Dermis microvascular lymphatic vessel endothelial cell (primary cell): ENCODE results near the gene MDM2. TPM values are rescaled to one million over a fixed set of nuclear protein-coding genes. Genes with fewer than 3 reads are reported as not detected.
"Not testable (repeated sequence)": the region's sequence is repeated elsewhere in the genome, so short reads cannot be mapped to it uniquely, and the experiment has no call there.

ENCODE experiments used
- DNase-seq, 2 donors: peaks; one replicate each; pipeline versions ENCODE4 v3.0.0 to v3.0.0-alpha.2; 2010; ENCODE audit warnings: low read depth in 2 of 2
- total RNA-seq: library from RNA; depleted of rRNA; stranded (reverse); fragments of >200 nt; gene quantifications from 2 replicates; pipeline ENCODE4 v1.2.1, GENCODE V29; 2014

The MDM2 gene
- total RNA-seq, 1 donor from 2014 or later = 223 TPM

DNA sequence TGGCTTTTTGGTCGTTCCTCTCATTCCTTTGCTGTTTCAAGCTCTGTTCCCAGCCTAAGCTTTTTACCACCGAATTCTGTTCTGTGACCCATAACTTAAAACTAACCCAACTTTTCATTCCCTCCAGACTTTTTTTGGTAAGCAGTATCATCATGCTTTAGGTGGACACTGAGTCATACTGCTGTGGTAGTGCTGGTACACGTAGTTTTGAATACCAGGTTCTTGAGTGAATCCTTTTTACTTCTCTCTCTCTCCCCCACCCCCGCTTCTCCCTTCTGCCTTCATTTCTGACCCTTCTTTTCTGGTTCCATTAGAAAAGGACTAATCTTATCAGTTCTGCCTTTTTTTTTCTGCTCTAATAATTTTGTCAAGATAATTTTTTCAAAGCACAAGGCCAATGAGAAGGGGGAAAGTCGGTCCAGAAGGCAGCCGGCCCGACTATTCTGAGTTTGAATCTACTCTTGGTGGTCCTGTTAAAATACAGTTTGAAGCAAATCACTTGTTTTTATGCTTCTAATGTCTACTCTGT lies 2.3 kb upstream of the MDM2 start:
- DNase-seq = no peak

DNA sequence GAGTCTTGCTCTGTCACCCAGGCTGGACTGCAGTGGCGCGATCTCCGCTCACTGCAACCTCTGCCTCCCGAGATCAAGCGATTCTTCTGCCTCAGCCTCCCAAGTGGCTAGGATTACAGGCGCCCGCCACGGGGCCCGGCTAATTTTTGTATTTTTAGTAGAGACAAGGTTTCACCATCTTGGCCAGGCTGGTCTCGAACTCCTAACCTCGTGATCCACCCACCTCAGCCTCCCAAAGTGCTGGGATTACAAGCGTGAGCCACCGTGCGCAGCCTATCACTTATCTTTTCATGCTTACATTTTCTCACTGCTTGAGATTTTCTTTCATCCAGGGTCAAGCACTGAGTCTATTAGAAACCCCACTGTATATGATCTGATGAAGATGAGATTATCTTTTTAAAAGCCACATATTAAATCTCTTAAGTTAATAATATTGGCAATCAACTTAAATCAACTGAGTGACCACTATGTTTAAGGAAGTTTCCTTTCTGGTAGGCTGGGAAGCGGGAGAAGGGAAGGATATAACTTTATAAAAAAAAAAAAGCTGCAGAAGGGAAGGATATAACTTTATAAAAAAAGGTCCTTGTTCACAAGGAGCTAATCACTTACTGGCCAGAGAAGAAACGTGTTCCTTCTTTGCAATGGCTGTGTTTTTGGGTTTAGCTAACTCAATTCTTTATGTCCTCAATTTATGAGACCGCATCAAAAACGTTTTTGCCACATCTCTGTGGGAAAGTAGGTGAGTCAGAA lies 1.3 kb upstream of the MDM2 start:
- DNase-seq = no peak

DNA sequence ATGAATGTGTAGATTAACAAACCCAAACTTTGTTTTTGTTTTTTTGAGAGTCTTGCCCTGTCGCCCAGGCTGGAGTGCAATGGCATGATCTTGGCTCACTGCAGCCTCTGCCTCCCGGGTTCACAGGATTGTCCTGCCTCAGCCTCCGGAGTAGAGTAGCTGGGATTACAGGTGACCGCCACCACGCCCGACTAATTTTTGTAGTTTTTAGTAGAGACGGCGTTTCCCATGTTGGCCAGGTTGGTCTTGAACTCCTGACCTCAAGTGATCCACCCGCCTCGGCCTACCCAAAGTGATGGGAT lies 752 bp upstream of the MDM2 start:
- not testable (repeated sequence) for DNase-seq

DNA sequence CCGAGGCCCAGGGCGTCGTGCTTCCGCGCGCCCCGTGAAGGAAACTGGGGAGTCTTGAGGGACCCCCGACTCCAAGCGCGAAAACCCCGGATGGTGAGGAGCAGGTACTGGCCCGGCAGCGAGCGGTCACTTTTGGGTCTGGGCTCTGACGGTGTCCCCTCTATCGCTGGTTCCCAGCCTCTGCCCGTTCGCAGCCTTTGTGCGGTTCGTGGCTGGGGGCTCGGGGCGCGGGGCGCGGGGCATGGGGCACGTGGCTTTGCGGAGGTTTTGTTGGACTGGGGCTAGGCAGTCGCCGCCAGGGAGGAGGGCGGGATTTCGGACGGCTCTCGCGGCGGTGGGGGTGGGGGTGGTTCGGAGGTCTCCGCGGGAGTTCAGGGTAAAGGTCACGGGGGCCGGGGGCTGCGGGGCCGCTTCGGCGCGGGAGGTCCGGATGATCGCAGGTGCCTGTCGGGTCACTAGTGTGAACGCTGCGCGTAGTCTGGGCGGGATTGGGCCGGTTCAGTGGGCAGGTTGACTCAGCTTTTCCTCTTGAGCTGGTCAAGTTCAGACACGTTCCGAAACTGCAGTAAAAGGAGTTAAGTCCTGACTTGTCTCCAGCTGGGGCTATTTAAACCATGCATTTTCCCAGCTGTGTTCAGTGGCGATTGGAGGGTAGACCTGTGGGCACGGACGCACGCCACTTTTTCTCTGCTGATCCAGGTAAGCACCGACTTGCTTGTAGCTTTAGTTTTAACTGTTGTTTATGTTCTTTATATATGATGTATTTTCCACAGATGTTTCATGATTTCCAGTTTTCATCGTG lies 612 bp downstream of the MDM2 start:
- peak; percentile 91 to 97 for DNase-seq

DNA sequence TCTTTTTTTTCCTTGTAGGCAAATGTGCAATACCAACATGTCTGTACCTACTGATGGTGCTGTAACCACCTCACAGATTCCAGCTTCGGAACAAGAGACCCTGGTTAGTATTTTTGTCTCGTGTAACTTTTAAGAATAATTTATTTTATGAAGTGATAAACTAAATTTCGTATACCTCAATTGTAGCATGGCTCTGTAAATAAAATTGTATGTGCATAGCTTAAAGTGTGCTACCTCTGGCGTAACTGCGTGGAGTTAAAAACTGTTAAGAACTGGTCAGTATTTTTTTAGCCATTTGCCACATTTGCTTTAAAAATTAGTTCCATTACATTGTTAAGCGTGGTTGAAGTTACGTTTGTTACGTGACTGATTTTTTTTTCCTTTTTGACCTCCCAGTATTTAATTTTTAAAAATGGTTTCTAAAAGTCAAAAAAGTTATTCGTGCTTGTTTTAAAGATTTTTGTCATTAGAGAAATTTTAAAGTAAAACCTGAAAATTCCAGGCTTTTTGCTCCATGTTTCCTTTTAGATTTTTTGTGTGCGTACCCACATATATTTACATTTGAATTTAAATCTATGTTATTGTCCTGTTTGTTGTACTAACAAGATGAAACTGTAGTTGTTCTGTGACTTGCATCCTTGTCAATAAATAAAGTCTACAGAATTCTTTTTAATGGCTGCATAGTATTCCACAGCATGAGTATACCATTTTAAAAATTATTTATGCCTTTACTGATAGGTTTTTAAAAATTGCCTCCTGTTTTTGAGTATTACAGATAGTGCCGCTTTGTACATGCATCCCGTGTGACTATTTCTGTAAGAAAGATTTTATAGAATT lies 1.4 kb downstream of the MDM2 start:
- DNase-seq = no peak

DNA sequence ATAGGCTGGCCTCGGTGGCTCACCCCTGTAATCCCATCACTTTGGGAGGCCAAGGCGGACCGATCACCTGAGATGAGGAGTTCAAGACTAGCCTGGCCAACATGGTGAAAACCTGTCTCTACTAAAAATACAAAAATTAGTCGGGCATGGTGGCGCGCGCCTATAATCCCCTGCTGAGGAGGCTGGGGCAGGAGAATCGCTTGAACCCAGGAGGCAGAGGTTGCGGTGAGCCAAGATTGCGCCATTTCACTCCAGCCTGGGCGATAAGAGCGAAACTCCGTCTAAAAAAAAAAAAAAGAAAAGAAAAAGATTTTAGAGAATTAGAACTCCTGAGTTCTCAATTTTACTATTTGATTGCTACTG lies 2.0 kb downstream of the MDM2 start:
- DNase-seq = not testable (repeated sequence)

DNA sequence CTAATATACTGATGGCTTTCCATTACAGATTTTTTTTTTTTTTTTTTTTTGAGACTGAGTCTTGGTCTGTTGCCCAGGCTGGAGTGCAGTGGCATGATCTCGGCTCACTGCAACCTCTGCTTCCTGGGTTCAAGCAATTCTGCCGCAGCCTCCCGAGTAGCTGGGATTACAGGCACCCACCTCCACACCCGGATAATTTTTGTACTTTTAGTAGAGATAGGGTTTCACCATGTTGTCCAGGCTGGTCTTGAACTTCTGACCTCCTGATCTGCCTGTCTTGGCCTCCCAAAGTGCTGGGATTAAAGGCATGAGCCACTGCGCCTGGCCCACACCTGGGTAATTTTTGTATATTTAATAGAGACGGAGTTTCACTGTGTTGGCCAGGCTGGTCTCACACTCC lies 3.6 kb downstream of the MDM2 start:
- not testable (repeated sequence) for DNase-seq

DNA sequence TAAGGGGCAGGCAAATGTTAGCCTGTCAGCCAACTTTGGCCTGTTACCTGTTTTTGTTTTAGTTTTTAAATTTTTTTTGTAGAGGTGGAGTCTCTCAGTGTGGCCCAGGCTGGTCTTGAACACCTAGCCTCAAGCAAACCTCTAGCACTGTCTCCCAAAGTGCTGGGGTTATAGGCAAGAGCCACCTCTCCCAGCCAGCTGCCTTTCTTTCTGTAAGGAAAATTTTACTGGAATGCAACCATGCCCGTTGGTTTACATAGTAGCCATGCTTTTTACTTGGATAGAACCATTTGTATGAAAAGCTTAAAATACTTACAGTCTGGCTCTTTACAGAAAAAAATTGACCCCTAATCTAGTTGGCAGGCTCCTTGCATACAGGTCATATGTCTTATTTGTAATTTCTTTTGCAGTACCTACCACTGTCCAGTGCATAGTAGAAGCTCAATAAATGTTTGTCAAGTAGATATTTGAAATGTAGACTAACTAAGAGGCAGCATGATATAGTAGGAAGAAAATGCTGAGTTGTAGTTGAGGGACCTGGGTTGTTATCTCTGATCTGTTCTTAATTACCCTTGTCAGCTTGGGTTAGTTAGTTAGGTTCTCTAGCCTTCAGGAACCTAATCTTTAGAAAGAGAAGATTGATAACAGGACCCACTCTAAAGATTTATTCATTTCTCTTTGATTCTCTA lies 4.7 kb downstream of the MDM2 start:
- no peak for DNase-seq

DNA sequence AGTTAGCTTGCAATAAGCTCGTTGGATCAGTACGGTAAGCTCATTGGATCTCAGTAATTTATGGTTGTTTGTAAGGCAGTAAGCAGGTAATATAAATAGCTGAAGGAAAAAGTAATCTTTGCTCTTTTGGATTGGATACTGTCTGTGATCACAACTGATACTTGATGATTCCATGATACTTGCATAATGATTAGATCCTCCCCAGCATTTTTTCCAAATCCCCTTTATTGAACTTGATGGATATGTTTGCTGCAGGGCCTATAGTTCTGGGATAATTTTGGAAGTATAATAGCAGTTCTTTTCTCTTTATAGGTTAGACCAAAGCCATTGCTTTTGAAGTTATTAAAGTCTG lies 5.2 kb downstream of the MDM2 start:
- no peak for DNase-seq

DNA sequence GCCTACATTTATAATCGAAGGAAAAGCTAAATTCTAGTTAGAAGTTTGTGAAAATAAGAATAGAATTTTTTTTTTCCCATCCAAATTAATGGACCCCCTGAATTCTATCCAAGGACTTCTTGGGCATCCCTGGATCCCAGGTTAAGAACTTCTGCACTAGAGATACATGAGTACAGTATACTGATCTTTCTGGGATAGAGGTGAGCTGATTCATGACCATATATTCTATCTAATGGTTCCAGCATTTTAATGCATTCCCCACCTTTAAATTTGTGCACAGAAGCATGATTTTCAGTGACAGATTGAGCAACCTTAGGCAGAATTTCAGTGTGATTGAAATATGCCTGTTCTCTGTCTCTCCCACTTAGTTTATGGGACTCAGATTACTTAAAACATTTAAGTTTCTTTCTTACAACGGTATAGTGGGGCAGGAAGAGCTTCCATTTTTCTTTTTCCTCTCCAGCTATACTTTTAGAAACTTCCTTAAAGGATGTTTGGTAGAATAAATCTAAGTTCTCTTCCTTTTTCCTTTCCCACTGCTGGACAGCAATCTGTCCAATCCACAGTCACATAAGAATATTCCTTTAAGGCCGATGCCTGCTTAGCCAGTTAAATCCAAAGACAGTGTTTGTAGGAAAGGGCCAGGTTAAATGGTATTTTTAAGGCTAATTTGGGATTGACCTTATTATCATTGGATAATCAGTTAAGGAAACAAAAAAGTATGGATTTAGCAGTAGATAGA lies 6.7 kb downstream of the MDM2 start:
- no peak for DNase-seq

DNA sequence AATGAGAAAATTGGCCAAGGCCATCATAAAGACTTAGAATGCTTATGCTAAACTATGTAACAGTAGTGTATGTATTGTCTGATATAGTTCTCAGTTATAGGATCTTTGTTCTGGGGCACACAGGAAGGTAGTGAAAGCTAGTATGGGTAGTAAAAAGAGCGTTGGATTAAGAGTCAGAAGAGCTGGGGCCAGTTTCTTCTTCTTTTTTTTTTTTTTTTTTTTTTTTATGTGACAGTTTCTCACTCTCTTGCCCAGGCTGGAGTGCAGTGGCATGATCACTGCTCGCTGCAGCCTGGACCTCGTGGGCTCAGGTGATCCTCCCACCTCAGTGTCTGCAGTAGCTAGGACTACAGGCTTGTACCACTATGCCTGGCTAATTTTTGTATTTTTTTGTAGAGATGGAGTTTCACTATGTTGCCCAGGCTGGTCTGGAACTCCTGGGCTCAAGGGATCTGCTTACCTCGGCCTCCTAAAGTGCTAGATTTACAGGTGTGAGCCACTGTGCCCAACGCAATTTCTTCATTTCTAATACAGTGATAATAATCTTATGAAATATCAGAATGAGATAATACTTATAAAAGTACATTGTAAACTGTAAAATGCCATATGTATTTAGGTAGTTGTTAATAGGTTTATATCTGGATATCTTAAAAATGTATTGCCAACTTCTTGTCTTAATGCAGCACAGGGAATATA lies 7.4 kb downstream of the MDM2 start:
- DNase-seq = no peak

DNA sequence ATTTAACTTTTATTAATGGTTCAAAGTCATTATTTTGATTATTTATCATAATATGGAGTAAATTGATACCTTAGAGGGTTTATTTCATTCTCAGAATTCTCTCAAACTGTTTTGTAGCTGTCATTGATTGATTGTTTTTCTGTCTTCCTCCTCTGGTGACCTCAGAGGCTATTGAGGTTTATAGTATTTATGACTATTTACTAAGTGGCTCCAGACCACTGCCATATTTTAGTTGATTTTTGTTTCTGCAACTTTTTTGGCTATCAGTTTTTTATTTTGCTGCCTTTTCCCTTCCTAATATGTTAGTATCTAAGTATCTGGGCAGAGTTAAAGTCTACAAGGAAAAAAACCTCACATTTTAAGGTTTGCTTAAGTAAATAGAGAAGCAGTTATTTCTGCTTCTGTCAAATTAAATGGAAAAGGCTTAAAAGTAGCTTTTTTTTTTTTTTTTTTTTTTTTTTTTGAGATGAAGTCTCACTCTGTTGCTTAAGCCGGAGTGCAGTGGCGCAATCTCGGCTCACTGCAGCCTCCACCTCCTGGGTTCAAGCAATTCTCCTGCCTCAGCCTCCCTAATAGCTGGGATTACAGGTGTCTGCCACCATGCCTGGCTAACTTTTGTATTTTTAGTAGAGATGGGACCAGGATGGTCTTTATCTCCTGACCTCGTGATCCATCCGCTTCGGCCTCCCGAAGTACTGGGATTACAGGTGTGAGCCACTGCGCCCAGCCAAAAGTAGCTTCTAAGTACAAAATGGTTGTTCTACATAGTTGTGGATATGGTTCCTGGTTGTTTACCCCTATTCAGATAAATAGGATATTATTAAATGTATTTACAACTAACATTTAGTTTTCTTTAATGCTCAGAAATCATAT lies 8.2 kb downstream of the MDM2 start:
- DNase-seq = no peak

DNA sequence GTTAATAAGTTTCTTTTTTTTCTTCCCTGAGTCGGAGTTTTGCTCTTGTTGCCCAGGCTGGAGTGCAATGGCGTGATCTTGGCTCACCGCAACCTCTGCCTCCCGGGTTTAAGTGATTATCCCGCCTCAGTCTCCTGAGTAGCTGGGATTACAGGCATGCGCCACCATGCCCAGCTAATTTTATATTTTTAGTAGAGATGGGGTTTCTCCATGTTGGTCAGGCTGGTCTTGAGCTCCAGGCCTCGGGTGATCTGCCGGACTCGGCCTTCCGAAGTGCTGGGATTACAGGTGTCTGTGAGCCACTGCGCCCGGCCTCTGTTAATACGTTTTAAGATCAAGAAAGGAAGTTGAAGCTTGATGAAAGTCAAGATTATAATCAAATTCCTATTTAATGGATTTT lies 11.5 kb downstream of the MDM2 start:
- not testable (repeated sequence) for DNase-seq

DNA sequence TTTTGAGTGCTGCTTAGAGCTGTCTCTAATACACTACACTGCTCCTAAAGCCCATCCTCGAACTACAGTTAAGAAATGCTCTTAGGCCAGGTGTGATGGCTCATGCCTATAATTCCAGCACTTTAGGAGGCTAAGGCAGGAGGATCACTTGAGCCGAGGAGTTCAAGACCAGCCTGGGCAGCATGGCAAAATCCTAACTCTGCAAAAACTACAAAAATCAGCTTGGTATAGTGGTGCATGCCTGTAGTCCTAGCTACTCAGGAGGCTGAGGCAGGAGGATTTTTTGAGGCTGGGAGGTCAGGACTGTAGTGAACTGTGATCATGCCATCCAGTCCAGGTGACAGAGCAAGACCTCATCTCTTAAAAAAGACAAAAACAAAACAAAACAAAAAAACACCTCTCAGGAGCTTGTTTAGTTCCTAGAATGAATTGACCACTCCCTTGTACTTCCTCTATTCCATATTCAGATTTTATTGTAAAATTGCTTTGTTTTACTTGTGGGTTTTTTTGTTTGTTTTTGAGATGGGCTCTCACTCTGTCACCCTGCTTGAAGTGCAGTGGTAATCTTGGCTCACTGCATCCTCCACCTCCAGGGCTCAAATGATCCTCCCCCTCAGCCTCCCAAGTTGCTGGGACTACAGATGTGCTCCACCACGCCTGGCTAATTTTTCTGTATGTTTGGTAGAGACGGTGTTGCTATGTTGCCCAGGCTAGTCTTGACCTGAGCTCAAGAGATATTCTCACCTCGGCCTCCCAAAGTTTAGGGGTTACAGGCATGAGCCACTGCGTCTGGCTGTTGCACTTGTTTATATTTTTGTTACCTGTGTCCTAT lies 13.6 kb downstream of the MDM2 start:
- no peak for DNase-seq

DNA sequence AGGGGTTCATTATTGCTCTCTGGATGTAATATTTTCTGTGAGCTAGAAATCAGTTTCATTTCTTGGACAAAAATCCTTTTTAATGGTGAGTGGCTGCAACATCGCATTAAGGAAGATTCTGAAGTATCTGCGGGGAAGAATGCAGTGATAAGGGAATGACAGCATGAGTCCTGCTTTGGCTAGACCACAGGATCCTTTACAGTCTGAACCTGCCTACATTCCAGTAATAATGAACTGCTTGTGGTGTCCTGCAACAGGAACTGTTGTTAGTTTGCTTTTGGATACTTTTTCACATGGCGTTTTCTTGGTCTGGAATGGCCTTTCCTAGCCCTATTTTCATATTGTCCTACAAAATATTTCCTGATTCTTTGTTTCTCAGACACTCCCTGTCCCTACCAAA lies 15.7 kb downstream of the MDM2 start:
- DNase-seq = no peak

DNA sequence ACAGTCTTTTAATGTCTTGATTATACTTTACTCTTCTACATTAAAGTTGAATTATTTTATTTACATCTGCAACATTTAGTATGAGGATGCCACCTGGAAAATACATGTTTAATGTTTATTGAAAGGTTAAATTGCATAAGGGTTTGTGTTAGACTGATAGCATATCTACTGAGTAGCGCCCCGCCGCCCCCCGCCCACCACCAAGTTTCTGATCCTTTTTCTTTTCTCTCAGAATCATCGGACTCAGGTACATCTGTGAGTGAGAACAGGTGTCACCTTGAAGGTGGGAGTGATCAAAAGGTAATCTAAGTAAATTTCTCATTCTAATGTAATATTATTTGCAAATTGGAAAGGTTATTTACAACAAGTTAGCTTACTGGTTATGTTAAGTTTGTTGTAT lies 16.2 kb downstream of the MDM2 start:
- DNase-seq = no peak

DNA sequence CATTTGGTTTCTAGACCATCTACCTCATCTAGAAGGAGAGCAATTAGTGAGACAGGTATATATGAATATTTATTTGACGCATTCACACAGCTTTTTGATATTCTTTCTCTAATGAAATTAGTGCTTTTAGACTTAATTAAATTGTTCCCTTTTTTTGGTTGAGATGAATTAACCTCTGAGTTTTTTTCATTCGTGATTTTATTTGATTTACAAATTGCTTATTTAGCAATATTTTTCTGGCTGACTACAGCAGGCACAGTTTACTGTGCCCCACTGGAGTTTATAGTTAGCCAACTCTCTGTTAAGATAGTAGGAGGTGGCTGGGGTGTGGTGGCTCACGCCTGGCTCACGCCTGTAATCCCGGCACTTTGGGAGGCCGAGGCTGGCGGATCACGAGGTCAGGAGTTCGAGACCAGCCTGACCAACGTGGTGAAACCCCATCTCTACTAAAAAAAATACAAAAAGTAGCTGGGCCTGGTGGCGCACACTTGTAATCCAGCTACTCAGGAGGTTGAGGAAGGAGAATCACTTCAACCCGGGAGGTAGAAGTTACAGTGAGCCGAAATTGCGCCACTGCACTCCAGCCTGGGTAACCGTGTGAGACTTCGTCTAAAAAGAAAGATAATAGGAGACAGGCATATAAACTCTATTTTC lies 16.7 kb downstream of the MDM2 start:
- no peak for DNase-seq
